GM23338 (cell line): ENCODE measurements around the gene MYO19.

Experiments
- CREB1 ChIP-seq: fragments of 250-450 bp; sonication (Bioruptor Pico); IDR thresholded peaks from 2 replicates; pipeline ENCODE4 v1.5.0; 2020; ENCODE audit warnings: low read depth, mild to moderate bottlenecking, moderate library complexity
- CTCF ChIP-seq, 2 experiments: fragments of 200-600 bp in 1 of 2; sonication (generic) in 1 of 2; conservative IDR thresholded peaks; 2 replicates each; pipeline versions ENCODE4 v1.5.1 to v1.6.1; 2016 to 2017; ENCODE audit warnings: antibody characterized with exemption in 2 of 2, low read depth in 2 of 2, mild to moderate bottlenecking in 2 of 2, moderate library complexity in 1 of 2
- EZH2 ChIP-seq: fragments of 200-600 bp; sonication (generic); IDR thresholded peaks from one replicate; pipeline ENCODE4 v1.8.0; 2017; ENCODE audit warnings: antibody characterized with exemption, mild to moderate bottlenecking, low read depth; ENCODE audit not compliant: unreplicated experiment
- EZH2phosphoT487 ChIP-seq: fragments of 200-600 bp; sonication (generic); IDR thresholded peaks from one replicate; pipeline ENCODE4 v1.8.1; 2018; ENCODE audit warnings: antibody characterized with exemption; ENCODE audit not compliant: unreplicated experiment
- POLR2AphosphoS5 ChIP-seq: IDR thresholded peaks from 2 replicates; pipeline ENCODE4 v1.6.1; 2016; ENCODE audit warnings: antibody characterized with exemption, low read depth

GRCh38 chr17:36578671-36579070 is 44.0 kb upstream of the MYO19 start:
- TF ChIP-seq CTCF (conservative IDR thresholded peaks at IDR 0.05; ENCODE audit: low read depth in 2 of 2) (no peak), CREB1 (CRISPR knock-in tag) (no peak), POLR2AphosphoS5 (no peak), EZH2phosphoT487 (no peak), EZH2 (no peak)
